GM21390 (cell line): ENCODE data around the gene TEX13D.
"Not testable (repeated sequence)": the region's sequence is repeated elsewhere in the genome, so short reads cannot be mapped to it uniquely, and the experiment has no call there.

ENCODE experiments used
- ATAC-seq: cut with Tn5 transposase; IDR thresholded peaks from one replicate; pipeline ENCODE4 v1.9.1; 2021; ENCODE audit not compliant: unreplicated experiment

Gene TEX13D

DNA sequence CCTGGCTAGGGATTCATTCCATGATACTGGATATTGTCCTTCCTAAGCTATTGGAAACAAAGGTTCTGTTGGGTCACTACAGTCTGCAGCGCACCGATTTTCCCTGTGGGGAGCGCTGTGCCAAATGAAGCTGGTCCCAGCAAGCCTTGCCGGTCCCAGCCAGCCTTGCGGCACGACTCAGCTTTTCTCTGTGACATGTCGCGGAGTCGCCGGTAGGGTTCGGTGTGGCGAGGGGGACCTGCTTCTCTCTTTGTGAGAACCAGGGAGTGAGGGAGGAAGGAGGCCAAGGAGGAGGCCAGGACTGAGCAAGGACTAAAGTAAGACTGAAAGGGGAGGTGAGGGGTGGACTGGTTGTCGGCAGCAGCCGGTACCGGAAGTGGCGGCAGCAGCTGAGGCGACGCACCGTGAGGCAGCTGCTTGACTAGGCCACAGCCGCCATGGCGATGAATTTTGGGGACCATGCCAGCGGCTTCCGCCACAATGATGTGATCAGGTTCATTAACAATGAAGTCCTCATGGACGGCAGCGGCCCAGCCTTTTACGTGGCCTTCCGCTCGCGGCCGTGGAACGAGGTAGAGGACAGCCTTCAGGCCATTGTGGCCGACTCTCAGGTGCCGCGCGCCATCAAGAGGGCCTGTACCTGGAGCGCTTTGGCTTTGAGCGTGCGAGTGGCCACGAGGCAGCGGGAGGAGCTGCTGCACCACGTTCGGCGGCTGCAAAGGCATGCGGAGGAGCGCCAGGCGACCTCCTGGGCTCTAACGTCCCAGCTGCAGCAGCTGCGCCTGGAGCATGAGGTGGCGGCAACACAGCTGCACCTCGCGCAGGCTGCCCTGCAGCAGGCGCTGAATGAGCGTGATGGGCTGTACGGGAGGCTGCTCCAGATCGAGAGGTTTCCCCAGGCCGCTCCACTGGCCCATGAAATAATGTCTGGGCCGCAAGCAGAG lies at the start of gene TEX13D:
TEX13D (plus strand) TSS at position 180 of the 944 bp plus-strand sequence; CDS start at position 438, 258 bp downstream.
- ATAC-seq: no peak

GRCh38 chrX:124289443-124289842 lies 43.0 kb upstream of the TEX13D start:
- no peak for ATAC-seq

DNA sequence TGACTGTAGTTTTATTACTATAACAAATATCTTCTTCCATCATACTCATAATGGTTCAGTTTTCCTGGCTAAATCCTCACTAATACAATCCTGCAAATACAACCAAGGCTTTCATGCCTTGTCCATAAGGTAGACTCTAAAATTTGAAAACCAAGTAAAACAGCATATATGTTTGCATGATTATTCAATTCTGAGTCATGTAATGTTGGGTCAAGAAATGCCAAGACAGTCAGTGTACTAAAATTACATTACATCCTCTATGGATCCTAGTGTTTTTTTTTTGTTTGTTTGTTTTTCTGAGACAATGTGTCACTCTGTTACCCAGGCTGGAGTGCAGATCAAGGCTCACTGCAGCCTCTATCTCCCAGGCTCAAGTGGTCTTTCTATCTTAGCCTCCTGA lies 38.6 kb upstream of the TEX13D start:
- no peak for ATAC-seq

DNA sequence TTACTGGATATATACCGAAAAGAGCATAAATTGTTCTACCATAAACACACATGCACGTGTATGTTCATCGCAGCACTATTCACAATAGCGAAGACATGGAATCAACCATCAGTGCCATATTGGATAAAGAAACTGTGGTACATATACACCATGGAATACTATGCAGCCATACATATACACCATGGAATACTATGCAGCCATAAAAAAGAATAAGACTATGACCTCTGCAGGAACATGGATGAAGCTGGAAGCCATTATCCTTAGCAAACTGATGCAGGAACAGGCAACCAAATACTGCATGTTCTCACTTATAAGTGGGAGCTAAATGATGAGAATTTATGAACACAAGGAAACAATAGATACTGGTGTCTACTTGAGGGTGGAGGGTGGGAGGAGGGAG lies 33.1 kb upstream of the TEX13D start:
- ATAC-seq: not testable (repeated sequence)

DNA sequence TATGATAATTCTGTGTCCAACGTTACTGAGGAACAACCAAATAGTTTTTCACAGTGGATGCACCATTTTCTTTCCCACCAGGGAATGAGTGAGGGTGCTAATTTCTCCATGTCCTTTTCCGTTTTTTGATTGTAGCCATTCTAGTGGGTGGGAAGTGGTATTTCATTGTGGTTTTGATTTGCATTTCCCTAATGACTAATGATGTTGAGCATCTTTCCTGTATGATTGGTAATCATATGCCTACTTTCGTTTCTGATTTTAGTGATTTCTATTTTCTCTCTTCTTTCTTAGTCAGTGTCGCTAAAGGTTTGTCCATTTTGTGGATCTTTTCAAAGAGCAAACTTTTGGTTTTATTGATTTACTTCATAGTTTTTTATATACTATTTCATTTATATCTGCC lies 32.1 kb upstream of the TEX13D start:
- no peak for ATAC-seq

- ATAC-seq: no peak
These were observed 25.1 kb upstream of the TEX13D start for GRCh38 chrX:124307253-124307907.

- ATAC-seq: peak; percentile 66
These were observed 6.7 kb upstream of the TEX13D start for GRCh38 chrX:124325732-124326131.

DNA sequence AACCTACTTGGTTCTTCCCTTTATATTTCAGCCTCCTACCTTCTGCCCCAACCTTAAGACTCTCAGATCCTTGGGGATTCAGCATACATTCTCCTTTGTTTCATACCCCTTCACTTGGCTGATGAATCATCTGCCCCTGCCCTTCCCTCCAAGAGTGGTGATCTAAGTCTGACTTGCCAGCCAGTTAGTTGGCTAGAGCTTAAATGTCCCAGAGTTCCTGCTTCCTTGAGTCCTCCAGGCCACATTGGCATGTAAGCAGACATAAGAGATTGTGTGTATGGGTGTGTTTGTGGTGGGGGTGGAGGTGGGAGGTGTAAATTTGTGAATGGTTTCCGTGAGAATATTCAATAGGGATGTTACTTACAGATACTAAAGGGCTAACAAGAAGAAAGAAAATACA lies 3.7 kb upstream of the TEX13D start:
- no peak for ATAC-seq

DNA sequence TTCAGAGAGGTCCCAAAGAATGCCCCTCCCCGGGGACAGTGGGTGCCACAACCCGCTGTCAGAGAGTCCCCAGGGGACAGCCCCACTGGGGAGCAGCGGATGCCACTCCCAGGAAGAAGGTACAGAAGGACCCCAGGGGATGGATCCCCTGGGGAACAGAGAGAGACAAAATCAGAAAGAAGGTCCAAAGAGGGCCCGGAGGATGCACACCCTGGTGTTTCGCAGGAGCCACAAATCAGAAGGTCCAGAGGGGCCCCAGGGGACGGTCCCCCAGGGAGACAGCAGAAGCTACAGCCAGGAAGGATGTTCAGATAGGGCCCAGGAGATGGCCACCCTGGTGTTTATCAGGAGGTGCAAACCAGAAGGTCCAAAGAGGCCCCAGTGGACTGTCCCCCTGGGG lies 1.4 kb downstream of the TEX13D start:
- ATAC-seq: no peak

GRCh38 chrX:124334555-124334954 lies 2.1 kb downstream of the TEX13D start:
- ATAC-seq: not testable (repeated sequence)

DNA sequence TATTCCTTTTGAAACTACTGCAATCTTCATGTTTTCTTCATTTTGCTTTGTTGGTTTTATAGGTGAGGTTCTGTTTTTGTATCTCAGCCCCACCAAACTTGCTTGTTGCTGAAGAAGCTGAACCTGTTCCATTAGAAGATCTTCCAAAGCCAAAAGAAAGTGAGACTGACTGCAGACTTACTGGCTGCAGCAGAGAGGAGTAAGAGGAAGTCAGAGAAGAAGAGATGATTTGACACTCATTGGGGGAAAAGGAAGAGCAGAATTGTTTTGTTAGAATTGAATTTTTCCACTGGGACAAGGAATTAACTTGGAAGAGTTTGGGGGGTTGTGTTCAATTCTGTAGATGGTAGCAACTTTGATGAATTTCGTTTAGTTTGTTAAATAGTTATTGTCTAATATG lies 3.1 kb downstream of the TEX13D start:
- ATAC-seq: no peak

DNA sequence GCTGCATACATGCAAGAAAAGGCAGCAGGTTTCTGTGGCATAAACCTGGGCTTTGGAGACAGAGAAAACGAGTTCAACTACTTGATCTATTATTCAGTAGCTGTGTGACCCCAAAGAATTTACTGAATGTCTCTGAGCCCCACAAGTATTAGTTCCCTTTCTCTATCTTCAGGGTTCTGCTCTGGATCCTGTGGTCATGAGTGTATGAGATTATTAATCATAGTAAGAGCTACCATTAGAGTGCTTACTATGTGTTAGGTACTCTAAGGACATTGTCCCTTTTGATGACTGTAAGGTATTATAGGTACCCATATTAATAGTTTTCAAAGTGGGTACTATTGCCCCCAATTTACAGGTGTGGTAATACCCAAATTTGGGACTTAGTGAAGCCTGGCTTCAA lies 5.5 kb downstream of the TEX13D start:
- ATAC-seq: no peak

- no peak for ATAC-seq
These were observed 6.5 kb downstream of the TEX13D start for GRCh38 chrX:124338733-124339514.

- ATAC-seq: no peak
These were observed 9.1 kb downstream of the TEX13D start for GRCh38 chrX:124341396-124342132.

GRCh38 chrX:124342174-124342867 lies 9.9 kb downstream of the TEX13D start:
- no peak for ATAC-seq

- no peak for ATAC-seq
These were observed 10.6 kb downstream of the TEX13D start for GRCh38 chrX:124343016-124343415.

GRCh38 chrX:124344246-124344645 lies 11.8 kb downstream of the TEX13D start:
- peak; percentile 58 for ATAC-seq

- ATAC-seq: no peak
These were observed 13.8 kb downstream of the TEX13D start, which contains the start of gene SH2D1A for GRCh38 chrX:124346117-124346876. TSS of gene SH2D1A (plus strand) at chrX:124346563. CDS start at chrX:124346643, 80 bp downstream.

DNA sequence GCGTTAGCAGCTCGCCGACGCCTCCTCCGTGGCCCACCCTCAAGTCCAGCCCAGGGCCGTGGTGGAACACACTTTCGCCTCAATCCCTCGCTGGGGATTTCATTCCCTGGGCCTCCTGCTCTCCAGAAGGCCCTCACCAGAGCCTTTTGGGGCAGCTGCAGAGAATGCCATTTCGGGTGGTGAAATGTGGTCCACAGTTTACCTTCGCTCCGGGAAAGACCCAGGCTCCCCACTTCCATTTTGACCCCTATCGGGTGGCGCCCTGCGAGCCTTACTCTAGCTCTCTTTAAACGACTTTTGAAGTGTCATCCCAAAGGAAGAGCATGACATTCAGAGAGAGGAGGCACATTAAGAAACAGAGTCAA lies 14.4 kb downstream of the TEX13D start:
- no peak for ATAC-seq
